ENCODE measurements around the gene DUSP6.

DNA sequence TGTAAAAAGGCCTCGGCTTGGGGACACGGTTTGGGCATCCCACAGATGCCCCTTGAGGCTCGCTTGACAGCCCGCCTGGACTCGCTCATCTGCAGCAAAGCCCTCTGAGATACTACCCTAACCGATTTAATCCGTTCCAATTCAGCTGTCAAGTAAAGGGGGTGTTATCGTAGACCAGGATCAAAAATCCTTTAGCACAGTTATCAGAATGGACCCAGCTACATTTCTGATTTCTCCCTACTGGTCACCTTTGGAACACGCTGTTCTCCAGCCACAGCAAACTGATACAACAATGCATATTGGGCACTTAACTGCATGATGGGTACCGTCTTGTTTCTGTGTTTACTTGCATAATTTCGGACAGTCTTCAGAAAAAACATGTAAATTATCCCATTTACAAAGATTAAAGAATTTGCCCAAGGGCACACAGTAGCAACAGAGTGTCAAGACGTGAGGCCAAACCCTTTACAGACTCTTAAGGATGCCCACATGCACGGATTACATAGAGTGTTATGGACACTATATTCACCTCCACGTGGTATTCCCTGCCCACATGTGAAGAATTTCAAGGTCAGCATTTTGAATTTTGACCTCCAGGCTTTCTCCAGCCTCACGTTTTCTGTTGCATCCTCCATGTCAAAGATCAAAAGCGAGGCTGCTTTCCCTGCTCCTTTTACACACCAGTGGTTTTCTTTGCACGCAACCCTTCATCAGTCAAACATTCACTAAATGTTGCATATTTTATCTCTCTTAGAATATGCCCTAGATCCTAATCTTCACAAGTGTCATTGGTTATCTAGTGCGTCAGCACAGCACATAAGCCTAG, 3.2 kb upstream of the DUSP6 start:
- no peak for TF ChIP-seq ZBTB7A (IDR thresholded peaks at IDR 0.05; ENCODE audit: low read depth)
- TF ChIP-seq YY1 (IDR thresholded peaks at IDR 0.05; ENCODE audit: low read depth): no peak
- TF ChIP-seq TAF1 (IDR thresholded peaks at IDR 0.05; ENCODE audit: low read depth): no peak
- TF ChIP-seq EGR1 (IDR thresholded peaks at IDR 0.05): no peak
- TF ChIP-seq, protein P1, sequence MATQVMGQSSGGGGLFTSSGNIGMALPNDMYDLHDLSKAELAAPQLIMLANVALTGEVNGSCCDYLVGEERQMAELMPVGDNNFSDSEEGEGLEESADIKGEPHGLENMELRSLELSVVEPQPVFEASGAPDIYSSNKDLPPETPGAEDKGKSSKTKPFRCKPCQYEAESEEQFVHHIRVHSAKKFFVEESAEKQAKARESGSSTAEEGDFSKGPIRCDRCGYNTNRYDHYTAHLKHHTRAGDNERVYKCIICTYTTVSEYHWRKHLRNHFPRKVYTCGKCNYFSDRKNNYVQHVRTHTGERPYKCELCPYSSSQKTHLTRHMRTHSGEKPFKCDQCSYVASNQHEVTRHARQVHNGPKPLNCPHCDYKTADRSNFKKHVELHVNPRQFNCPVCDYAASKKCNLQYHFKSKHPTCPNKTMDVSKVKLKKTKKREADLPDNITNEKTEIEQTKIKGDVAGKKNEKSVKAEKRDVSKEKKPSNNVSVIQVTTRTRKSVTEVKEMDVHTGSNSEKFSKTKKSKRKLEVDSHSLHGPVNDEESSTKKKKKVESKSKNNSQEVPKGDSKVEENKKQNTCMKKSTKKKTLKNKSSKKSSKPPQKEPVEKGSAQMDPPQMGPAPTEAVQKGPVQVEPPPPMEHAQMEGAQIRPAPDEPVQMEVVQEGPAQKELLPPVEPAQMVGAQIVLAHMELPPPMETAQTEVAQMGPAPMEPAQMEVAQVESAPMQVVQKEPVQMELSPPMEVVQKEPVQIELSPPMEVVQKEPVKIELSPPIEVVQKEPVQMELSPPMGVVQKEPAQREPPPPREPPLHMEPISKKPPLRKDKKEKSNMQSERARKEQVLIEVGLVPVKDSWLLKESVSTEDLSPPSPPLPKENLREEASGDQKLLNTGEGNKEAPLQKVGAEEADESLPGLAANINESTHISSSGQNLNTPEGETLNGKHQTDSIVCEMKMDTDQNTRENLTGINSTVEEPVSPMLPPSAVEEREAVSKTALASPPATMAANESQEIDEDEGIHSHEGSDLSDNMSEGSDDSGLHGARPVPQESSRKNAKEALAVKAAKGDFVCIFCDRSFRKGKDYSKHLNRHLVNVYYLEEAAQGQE (IDR thresholded peaks at IDR 0.05; ENCODE audit: low read depth): no peak
- no peak for TF ChIP-seq TEAD4 (IDR thresholded peaks at IDR 0.05)
- no peak; the same call in 1 of the 2 replicates for TF ChIP-seq RAD21 (IDR thresholded peaks at IDR 0.05; ENCODE audit: low read depth)
- no peak for TF ChIP-seq EP300 (IDR thresholded peaks at IDR 0.05; ENCODE audit: borderline replicate concordance)
- TF ChIP-seq, protein P2, sequence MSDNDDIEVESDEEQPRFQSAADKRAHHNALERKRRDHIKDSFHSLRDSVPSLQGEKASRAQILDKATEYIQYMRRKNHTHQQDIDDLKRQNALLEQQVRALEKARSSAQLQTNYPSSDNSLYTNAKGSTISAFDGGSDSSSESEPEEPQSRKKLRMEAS (IDR thresholded peaks at IDR 0.05): no peak
- TF ChIP-seq NFIC (IDR thresholded peaks at IDR 0.05): no peak
